ENCODE measurements around the gene NNMT. TPM values are rescaled to one million over a fixed set of nuclear protein-coding genes. Genes with fewer than 3 reads are reported as not detected.

NNMT gene
- total RNA-seq, 1 donor from 2014 or later, result 394 TPM

- H3K4me1 Mint-ChIP-seq (ENCODE audit: low read depth, unreplicated experiment), result no peaks in the 10 kb centered on the region
- no peaks in the 10 kb centered on the region for H3K9me3 ChIP-seq (ENCODE audit: insufficient read depth, low read depth, low read length)
- DNase-seq (ENCODE audit: low read depth) (no peak), FAIRE-seq (no peak)
- peaks cover 35% of the 10 kb centered on the region for H3K27me3 ChIP-seq (ENCODE audit: insufficient read depth, low read length)
- no peak overlapping the region for H3K27ac Mint-ChIP-seq (ENCODE audit: unreplicated experiment)
- no peaks in the 10 kb centered on the region for H3K36me3 Mint-ChIP-seq (ENCODE audit: low read depth, unreplicated experiment)
- no peaks in the 10 kb centered on the region for H3K79me2 ChIP-seq (ENCODE audit: insufficient read depth, low read length)
- H2AFZ ChIP-seq (ENCODE audit: low read depth, low read length), result no peak overlapping the region
- H3K9ac ChIP-seq (ENCODE audit: low read length), result no peak overlapping the region
- no peaks in the 10 kb centered on the region for H3K36me3 ChIP-seq (ENCODE audit: insufficient read depth, low read length)
- no peak overlapping the region for H3K27ac ChIP-seq (ENCODE audit: low read depth, low read length)
- H3K4me1 ChIP-seq (ENCODE audit: insufficient read depth, low read length), result no peaks in the 10 kb centered on the region
- no peak overlapping the region for H3K4me2 ChIP-seq (ENCODE audit: low read length)
- H3K9me3 Mint-ChIP-seq (ENCODE audit: unreplicated experiment), result peaks cover 4% of the 10 kb centered on the region
- H4K20me1 ChIP-seq (ENCODE audit: insufficient read depth, low read length), result no peaks in the 10 kb centered on the region
- TF ChIP-seq CTCF (IDR thresholded peaks at IDR 0.05; ENCODE audit: insufficient read depth, low read depth, low read length), result no peak
- TF ChIP-seq EZH2 (IDR thresholded peaks at IDR 0.05; ENCODE audit: insufficient read depth, low read length), result no peak
- H3K4me3 Mint-ChIP-seq (ENCODE audit: unreplicated experiment), result no peak overlapping the region
- H3K27me3 Mint-ChIP-seq (ENCODE audit: low read depth, unreplicated experiment), result peaks cover 24% of the 10 kb centered on the region
- H3K4me3 ChIP-seq (ENCODE audit: insufficient read depth, low read depth, low read length), result no peak overlapping the region
These were observed 23.9 kb upstream of the NNMT start for GRCh38 chr11:114272311-114272710.

- no peaks in the 10 kb centered on the region for H3K36me3 ChIP-seq (ENCODE audit: insufficient read depth, low read length)
- no peak for FAIRE-seq
- H4K20me1 ChIP-seq (ENCODE audit: insufficient read depth, low read length), result no peaks in the 10 kb centered on the region
- Mint-ChIP-seq H3K36me3 (ENCODE audit: low read depth, unreplicated experiment) (no peaks in the 10 kb centered on the region), H3K27ac (ENCODE audit: unreplicated experiment) (no peak overlapping the region), H3K4me3 (ENCODE audit: unreplicated experiment) (no peak overlapping the region), H3K9me3 (ENCODE audit: unreplicated experiment) (peaks cover 4% of the 10 kb centered on the region), H3K27me3 (ENCODE audit: low read depth, unreplicated experiment) (peaks cover 24% of the 10 kb centered on the region), H3K4me1 (ENCODE audit: low read depth, unreplicated experiment) (no peaks in the 10 kb centered on the region)
- H3K9me3 ChIP-seq (ENCODE audit: insufficient read depth, low read depth, low read length), result no peaks in the 10 kb centered on the region
- no peak overlapping the region for H3K4me2 ChIP-seq (ENCODE audit: low read length)
- H3K4me3 ChIP-seq (ENCODE audit: insufficient read depth, low read depth, low read length), result no peak overlapping the region
- no peaks in the 10 kb centered on the region for H3K4me1 ChIP-seq (ENCODE audit: insufficient read depth, low read length)
- H2AFZ ChIP-seq (ENCODE audit: low read depth, low read length), result no peak overlapping the region
- peaks cover 35% of the 10 kb centered on the region for H3K27me3 ChIP-seq (ENCODE audit: insufficient read depth, low read length)
- no peak for DNase-seq (ENCODE audit: low read depth)
- H3K9ac ChIP-seq (ENCODE audit: low read length), result no peak overlapping the region
- H3K27ac ChIP-seq (ENCODE audit: low read depth, low read length), result no peak overlapping the region
- no peak for TF ChIP-seq EZH2 (IDR thresholded peaks at IDR 0.05; ENCODE audit: insufficient read depth, low read length)
- TF ChIP-seq CTCF (IDR thresholded peaks at IDR 0.05; ENCODE audit: insufficient read depth, low read depth, low read length), result no peak
- H3K79me2 ChIP-seq (ENCODE audit: insufficient read depth, low read length), result no peaks in the 10 kb centered on the region
These were observed 23.1 kb upstream of the NNMT start for GRCh38 chr11:114273071-114273470.

- Histone ChIP-seq H3K9me3 (ENCODE audit: insufficient read depth, low read depth, low read length) (no peaks in the 10 kb centered on the region), H3K27ac (ENCODE audit: low read depth, low read length) (no peak overlapping the region), H3K4me2 (ENCODE audit: low read length) (no peak overlapping the region), H3K9ac (ENCODE audit: low read length) (no peak overlapping the region), H3K27me3 (ENCODE audit: insufficient read depth, low read length) (peaks cover 35% of the 10 kb centered on the region), H4K20me1 (ENCODE audit: insufficient read depth, low read length) (no peaks in the 10 kb centered on the region), H3K79me2 (ENCODE audit: insufficient read depth, low read length) (no peaks in the 10 kb centered on the region), H3K4me3 (ENCODE audit: insufficient read depth, low read depth, low read length) (no peak overlapping the region), H3K36me3 (ENCODE audit: insufficient read depth, low read length) (no peaks in the 10 kb centered on the region), H3K4me1 (ENCODE audit: insufficient read depth, low read length) (no peaks in the 10 kb centered on the region), H2AFZ (ENCODE audit: low read depth, low read length) (no peak overlapping the region)
- no peaks in the 10 kb centered on the region for H3K4me1 Mint-ChIP-seq (ENCODE audit: low read depth, unreplicated experiment)
- no peak for FAIRE-seq
- H3K27ac Mint-ChIP-seq (ENCODE audit: unreplicated experiment), result no peak overlapping the region
- TF ChIP-seq CTCF (IDR thresholded peaks at IDR 0.05; ENCODE audit: insufficient read depth, low read depth, low read length) (no peak), EZH2 (IDR thresholded peaks at IDR 0.05; ENCODE audit: insufficient read depth, low read length) (no peak)
- H3K4me3 Mint-ChIP-seq (ENCODE audit: unreplicated experiment), result no peak overlapping the region
- no peak for DNase-seq (ENCODE audit: low read depth)
- no peaks in the 10 kb centered on the region for H3K36me3 Mint-ChIP-seq (ENCODE audit: low read depth, unreplicated experiment)
- H3K27me3 Mint-ChIP-seq (ENCODE audit: low read depth, unreplicated experiment), result peaks cover 24% of the 10 kb centered on the region
- H3K9me3 Mint-ChIP-seq (ENCODE audit: unreplicated experiment), result peaks cover 4% of the 10 kb centered on the region
These were observed 22.1 kb upstream of the NNMT start for GRCh38 chr11:114273890-114274635.
